Astrocyte of the spinal cord (primary cell): ENCODE measurements around the gene HTRA3.

Experiments used
- DNase-seq: peaks from one replicate; pipeline ENCODE4 v3.0.0; 2011; ENCODE audit warnings: low read depth, low spot score
- H3K4me3 ChIP-seq: 2 replicates; pipeline ENCODE4 v1.5.1; 2011; ENCODE audit warnings: low read depth, mild to moderate bottlenecking, low read length, moderate library complexity
- in situ Hi-C: cut with HindIII; loops from 2 replicates; pipeline ENCODE4 v1.10.0; 2017; ENCODE audit warnings: low sequenced_read_pairs
- TF ChIP-seq, protein P1 (sequence below): IDR thresholded peaks from 2 replicates; pipeline ENCODE4 v1.5.1; 2012; ENCODE audit warnings: low read depth, mild to moderate bottlenecking, low read length, inconsistent platforms

HTRA3 gene

DNA sequence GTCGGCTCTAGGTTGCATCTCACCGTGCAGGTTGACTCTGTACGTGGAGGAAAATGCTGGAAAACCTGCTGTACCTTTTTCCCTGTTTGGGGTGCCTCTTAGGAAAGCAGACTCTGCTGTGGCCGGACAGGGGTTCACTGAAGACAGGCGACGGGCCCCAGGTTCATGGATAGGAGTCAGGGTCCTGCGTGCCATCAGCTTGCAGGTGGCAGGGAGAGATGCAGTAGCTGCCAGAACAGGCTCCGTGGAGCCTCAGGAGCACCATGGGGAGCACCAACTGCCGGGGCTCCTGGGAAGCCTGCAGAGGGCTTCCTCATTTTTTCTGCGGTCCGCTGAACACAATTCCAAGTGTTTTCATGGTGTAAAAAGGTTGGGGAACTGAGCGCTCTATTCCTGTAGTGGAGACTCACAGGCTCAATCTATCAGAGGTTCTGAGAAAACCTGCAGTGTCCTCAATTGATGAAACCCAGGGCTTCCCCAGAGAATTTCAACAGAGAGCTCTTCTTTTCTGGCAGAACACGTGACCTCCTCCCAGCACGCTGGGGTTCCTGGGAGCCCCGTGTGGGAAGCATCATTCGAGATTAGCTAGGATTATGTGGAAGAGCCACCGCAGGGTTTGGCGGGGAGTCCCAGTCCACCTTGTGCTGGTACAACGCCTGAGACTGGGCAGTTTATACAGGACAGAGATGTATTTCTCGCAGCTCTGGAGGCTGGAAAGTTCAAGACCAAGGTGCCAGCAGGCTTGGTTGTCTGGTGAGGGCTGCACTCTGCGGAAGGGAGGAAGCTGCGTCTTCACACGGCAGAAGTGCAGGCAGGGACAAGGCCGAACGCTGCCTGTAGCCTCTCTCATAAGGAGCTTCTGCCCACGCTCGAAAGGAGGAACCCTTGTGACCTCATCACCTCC is 1.6 kb downstream of the HTRA3 start:
- TF ChIP-seq, protein P1, sequence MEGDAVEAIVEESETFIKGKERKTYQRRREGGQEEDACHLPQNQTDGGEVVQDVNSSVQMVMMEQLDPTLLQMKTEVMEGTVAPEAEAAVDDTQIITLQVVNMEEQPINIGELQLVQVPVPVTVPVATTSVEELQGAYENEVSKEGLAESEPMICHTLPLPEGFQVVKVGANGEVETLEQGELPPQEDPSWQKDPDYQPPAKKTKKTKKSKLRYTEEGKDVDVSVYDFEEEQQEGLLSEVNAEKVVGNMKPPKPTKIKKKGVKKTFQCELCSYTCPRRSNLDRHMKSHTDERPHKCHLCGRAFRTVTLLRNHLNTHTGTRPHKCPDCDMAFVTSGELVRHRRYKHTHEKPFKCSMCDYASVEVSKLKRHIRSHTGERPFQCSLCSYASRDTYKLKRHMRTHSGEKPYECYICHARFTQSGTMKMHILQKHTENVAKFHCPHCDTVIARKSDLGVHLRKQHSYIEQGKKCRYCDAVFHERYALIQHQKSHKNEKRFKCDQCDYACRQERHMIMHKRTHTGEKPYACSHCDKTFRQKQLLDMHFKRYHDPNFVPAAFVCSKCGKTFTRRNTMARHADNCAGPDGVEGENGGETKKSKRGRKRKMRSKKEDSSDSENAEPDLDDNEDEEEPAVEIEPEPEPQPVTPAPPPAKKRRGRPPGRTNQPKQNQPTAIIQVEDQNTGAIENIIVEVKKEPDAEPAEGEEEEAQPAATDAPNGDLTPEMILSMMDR: no peak
- H3K4me3 ChIP-seq: no peak overlapping the region
- in situ Hi-C loops: no loop called here
- DNase-seq: no peak

DNA sequence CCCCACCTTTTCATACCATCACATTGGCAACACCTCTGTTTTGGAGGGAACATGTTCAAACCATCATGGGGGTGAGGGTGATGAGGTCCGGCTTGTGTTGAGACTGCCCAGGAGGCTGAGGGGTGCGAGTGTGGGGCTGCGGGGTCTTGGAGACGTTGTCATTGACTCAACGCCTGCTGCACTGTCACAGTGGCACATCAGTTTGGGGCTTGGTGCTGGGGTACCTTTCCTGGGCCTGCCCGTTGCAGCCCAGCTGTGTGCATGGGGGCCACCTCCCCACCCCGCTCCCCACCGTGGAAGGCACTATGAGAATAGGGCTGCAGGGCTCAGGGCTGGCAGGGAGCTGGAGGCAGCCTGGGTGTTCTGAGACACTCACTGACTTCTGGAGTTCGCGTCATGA is 2.3 kb downstream of the HTRA3 start:
- no peak overlapping the region for H3K4me3 ChIP-seq
- no peak for DNase-seq
- in situ Hi-C loops: no loop called here

GRCh38 chr4:8272472-8273428 is 3.2 kb downstream of the HTRA3 start:
- in situ Hi-C loops: no loop called here
- no peak for DNase-seq
- TF ChIP-seq, protein P1: no peak
- no peak overlapping the region for H3K4me3 ChIP-seq

More for the DNA sequence above, 2.3 kb downstream of the HTRA3 start:
- TF ChIP-seq, protein P1: no peak

- TF ChIP-seq, protein P1: no peak
- in situ Hi-C loops: no loop called here
- no peak overlapping the region for H3K4me3 ChIP-seq
- DNase-seq: no peak
Measured at GRCh38 chr4:8273450-8273849, 3.9 kb downstream of the HTRA3 start.

GRCh38 chr4:8274066-8274652 is 4.6 kb downstream of the HTRA3 start:
- DNase-seq: no peak
- H3K4me3 ChIP-seq: no peak overlapping the region
- TF ChIP-seq, protein P1: no peak
- in situ Hi-C loops: no loop called here
